Mesenchymal stem cell (in vitro differentiated cells and primary cell): ENCODE data around the gene VPS16.

Source experiments
- DNase-seq: peaks from one replicate; pipeline ENCODE4 v3.0.0-alpha.2; 2013
- H2AFZ ChIP-seq: one replicate; pipeline ENCODE4 v1.6.1; 2013; ENCODE audit warnings: low read depth, mild to moderate bottlenecking, control low read depth, inconsistent platforms, low read length, moderate library complexity
- H2AK5ac ChIP-seq: 2 replicates; pipeline ENCODE4 v1.6.1; 2013; ENCODE audit warnings: low read length, moderate library complexity, mild to moderate bottlenecking, inconsistent platforms; ENCODE audit not compliant: severe bottlenecking
- H2BK120ac ChIP-seq: one replicate; pipeline ENCODE4 v1.6.1; 2013; ENCODE audit warnings: low read depth, mild to moderate bottlenecking, inconsistent platforms, low read length, moderate library complexity
- H2BK12ac ChIP-seq, 2 experiments: one replicate each; pipeline ENCODE4 v1.6.1; 2013; ENCODE audit warnings: inconsistent platforms in 2 of 2, low read length in 2 of 2, mild to moderate bottlenecking in 2 of 2, moderate library complexity in 2 of 2, control low read depth in 1 of 2
- H2BK15ac ChIP-seq: one replicate; pipeline ENCODE4 v1.6.1; 2013; ENCODE audit warnings: mild to moderate bottlenecking, low read depth, inconsistent platforms; ENCODE audit not compliant: poor library complexity, severe bottlenecking
- H2BK5ac ChIP-seq: 2 replicates; pipeline ENCODE4 v1.6.1; 2013; ENCODE audit warnings: low read depth, mild to moderate bottlenecking, low read length, control low read depth, inconsistent platforms; ENCODE audit not compliant: poor library complexity, severe bottlenecking
- H3K14ac ChIP-seq, 2 experiments: one replicate each; pipeline ENCODE4 v1.6.1; 2013; ENCODE audit warnings: inconsistent platforms in 2 of 2, low read length in 2 of 2, control low read depth in 1 of 2, mild to moderate bottlenecking in 1 of 2, moderate library complexity in 1 of 2
- H3K18ac ChIP-seq, 2 experiments: one replicate each; pipeline ENCODE4 v1.6.1; 2013; ENCODE audit warnings: inconsistent platforms in 2 of 2, low read length in 2 of 2, control low read depth in 1 of 2, low read depth in 1 of 2, mild to moderate bottlenecking in 1 of 2
- H3K23ac ChIP-seq, 2 experiments: one replicate each; pipeline ENCODE4 v1.6.1; 2013; ENCODE audit warnings: inconsistent platforms in 2 of 2, low read length in 2 of 2, mild to moderate bottlenecking in 2 of 2, moderate library complexity in 2 of 2, control low read depth in 1 of 2
- H3K27ac ChIP-seq: 2 replicates; pipeline ENCODE4 v1.5.1; 2013; ENCODE audit warnings: mild to moderate bottlenecking, moderate library complexity, low read length, control low read depth, inconsistent platforms; ENCODE audit not compliant: poor library complexity, severe bottlenecking
- H3K27me3 ChIP-seq, 2 experiments: 2 replicates each; pipeline versions ENCODE4 v1.6.1 to v1.7.0; 2013; ENCODE audit warnings: low read length in 2 of 2, mild to moderate bottlenecking in 2 of 2, moderate library complexity in 2 of 2, control low read depth in 1 of 2, inconsistent platforms in 1 of 2; ENCODE audit not compliant: control insufficient read depth in 1 of 2, insufficient read depth in 1 of 2
- H3K36me3 ChIP-seq, 2 experiments: 2 replicates each; pipeline versions ENCODE4 v1.6.1 to v1.7.0; 2013; ENCODE audit warnings: low read length in 2 of 2, control low read depth in 1 of 2, inconsistent platforms in 1 of 2, low read depth in 1 of 2, mild to moderate bottlenecking in 1 of 2; ENCODE audit not compliant: insufficient read depth in 2 of 2, control insufficient read depth in 1 of 2
- H3K4ac ChIP-seq, 2 experiments: one replicate each; pipeline ENCODE4 v1.6.1; 2013; ENCODE audit warnings: inconsistent platforms in 2 of 2, low read length in 2 of 2, mild to moderate bottlenecking in 2 of 2, moderate library complexity in 2 of 2, control low read depth in 1 of 2, low read depth in 1 of 2
- H3K4me1 ChIP-seq: 2 replicates; pipeline ENCODE4 v1.6.1; 2013; ENCODE audit warnings: low read depth, low read length, control low read depth; ENCODE audit not compliant: control insufficient read depth, insufficient read depth
- H3K4me2 ChIP-seq: 2 replicates; pipeline ENCODE4 v1.6.1; 2013; ENCODE audit warnings: low read length, mild to moderate bottlenecking, inconsistent platforms; ENCODE audit not compliant: poor library complexity, severe bottlenecking
- H3K4me3 ChIP-seq, 2 experiments: 2 replicates each; pipeline versions ENCODE4 v1.5.1 to v1.7.0; 2013; ENCODE audit warnings: low read length in 2 of 2, mild to moderate bottlenecking in 2 of 2, control low read depth in 1 of 2, low read depth in 1 of 2; ENCODE audit not compliant: insufficient read depth in 1 of 2
- H3K79me1 ChIP-seq: replicated peaks from 2 replicates; pipeline ENCODE4 v1.6.1; 2013; ENCODE audit warnings: mild to moderate bottlenecking, control low read depth, low read length, inconsistent platforms; ENCODE audit not compliant: poor library complexity, severe bottlenecking
- H3K9ac ChIP-seq: 2 replicates; pipeline ENCODE4 v1.7.0; 2013; ENCODE audit warnings: mild to moderate bottlenecking, low read length, moderate library complexity
- H3K9me3 ChIP-seq: 2 replicates; pipeline ENCODE4 v1.7.0; 2013; ENCODE audit warnings: mild to moderate bottlenecking, low read length; ENCODE audit not compliant: control insufficient read depth
- H4K8ac ChIP-seq: one replicate; pipeline ENCODE4 v1.6.1; 2013; ENCODE audit warnings: inconsistent platforms, mild to moderate bottlenecking, low read length, moderate library complexity
- H4K91ac ChIP-seq: one replicate; pipeline ENCODE4 v1.6.1; 2013; ENCODE audit warnings: mild to moderate bottlenecking, low read length, inconsistent platforms
- WGBS: methylation state at CpG from one replicate; pipeline ENCODE4 v1.1.7; 2013; ENCODE audit warnings: mixed read lengths; 5-methylcytosine and 5-hydroxymethylcytosine counted together

VPS16 gene

DNA sequence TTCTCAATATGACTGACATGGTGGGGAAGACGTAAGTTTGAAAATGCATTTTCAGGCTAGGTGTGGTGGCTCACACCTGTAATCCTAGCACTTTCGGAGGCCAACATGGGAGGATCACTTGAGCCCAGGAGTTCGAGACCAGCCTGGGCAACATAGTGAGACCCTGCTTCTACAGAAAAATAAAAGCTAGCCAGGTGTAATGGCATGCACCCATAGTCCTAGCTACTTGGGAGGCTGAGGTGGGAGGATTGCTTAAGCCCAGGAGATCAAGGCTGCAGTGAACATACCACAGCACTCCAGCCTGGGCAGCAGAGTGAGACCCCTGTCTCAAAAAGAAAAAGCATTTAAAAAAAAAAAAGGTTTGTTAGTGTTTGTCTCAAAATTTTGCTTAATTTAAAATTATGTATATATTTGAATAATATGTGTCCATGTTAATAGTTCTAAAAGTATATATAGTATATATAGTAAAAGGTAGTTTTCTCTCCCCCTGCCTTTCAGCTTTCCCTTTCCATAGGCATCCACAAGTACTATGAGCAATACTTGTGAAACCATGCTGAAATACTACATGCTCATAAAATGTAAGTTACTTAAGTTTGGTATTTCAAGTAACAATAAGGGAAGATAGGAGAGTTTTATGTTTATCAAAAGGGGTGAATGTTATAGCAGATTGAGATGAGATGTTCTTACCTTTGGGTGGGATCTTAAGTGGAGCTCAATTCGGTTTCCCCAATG, 47.8 kb downstream of the VPS16 start:
- no peak overlapping the region for H2BK15ac ChIP-seq
- WGBS: 95% methylated on average over 3 of the region's 4 CpGs
- no peak overlapping the region for H2BK5ac ChIP-seq
- H3K27me3 ChIP-seq: no peaks in the 10 kb centered on the region
- H4K8ac ChIP-seq: no peak overlapping the region
- no peak overlapping the region for H3K4ac ChIP-seq
- no peak overlapping the region for H3K4me2 ChIP-seq
- H2BK120ac ChIP-seq: no peak overlapping the region
- no peaks in the 10 kb centered on the region for H3K4me1 ChIP-seq
- no peak overlapping the region for H3K27ac ChIP-seq
- peak overlapping the region in 1 of 2 experiments; percentile 42 for H3K23ac ChIP-seq
- H2AFZ ChIP-seq: no peak overlapping the region
- H3K14ac ChIP-seq: no peak overlapping the region
- H2AK5ac ChIP-seq: no peak overlapping the region
- no peaks in the 10 kb centered on the region for H3K9me3 ChIP-seq
- peaks cover 15% of the 10 kb centered on the region for H3K79me1 ChIP-seq
- no peak overlapping the region for H4K91ac ChIP-seq
- H3K4me3 ChIP-seq: no peak overlapping the region
- H3K36me3 ChIP-seq: no peaks in the 10 kb centered on the region
- peak; percentile 27 for DNase-seq
- no peak overlapping the region for H3K9ac ChIP-seq
- no peak overlapping the region for H2BK12ac ChIP-seq
- no peak overlapping the region for H3K18ac ChIP-seq

DNA sequence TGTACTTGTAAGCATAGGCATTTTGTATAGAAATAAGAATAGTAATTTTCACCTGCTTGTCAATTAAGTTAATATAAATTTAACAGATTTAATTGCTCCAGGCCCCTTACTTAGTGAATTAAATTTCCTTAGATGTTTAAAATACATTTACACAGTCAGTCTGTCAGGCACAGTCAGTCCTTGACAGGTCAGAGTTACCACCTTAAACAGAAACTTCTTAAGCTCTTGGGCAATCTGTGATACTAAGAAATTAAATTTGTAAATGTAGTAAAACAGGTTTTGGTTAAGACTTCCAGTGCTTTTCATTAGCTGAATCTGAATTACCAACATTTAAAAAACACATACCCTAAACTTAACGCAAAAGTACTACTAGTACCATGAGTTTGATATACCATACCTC, 48.7 kb downstream of the VPS16 start:
- Histone ChIP-seq H3K27me3 (no peaks in the 10 kb centered on the region), H4K91ac (no peak overlapping the region), H2BK120ac (no peak overlapping the region), H2BK5ac (no peak overlapping the region), H3K9ac (no peak overlapping the region), H3K14ac (no peak overlapping the region), H3K4ac (no peak overlapping the region), H3K27ac (no peak overlapping the region), H3K9me3 (no peaks in the 10 kb centered on the region), H3K36me3 (no peaks in the 10 kb centered on the region), H4K8ac (no peak overlapping the region), H3K23ac (no peak overlapping the region), H3K4me1 (no peaks in the 10 kb centered on the region), H2BK15ac (no peak overlapping the region), H3K18ac (no peak overlapping the region), H3K4me2 (no peak overlapping the region), H3K4me3 (no peak overlapping the region), H2BK12ac (no peak overlapping the region), H2AFZ (no peak overlapping the region), H2AK5ac (no peak overlapping the region), H3K79me1 (peaks cover 16% of the 10 kb centered on the region)
- no peak for DNase-seq
- WGBS: 100% methylated on average over 1 of the region's 1 CpG

DNA sequence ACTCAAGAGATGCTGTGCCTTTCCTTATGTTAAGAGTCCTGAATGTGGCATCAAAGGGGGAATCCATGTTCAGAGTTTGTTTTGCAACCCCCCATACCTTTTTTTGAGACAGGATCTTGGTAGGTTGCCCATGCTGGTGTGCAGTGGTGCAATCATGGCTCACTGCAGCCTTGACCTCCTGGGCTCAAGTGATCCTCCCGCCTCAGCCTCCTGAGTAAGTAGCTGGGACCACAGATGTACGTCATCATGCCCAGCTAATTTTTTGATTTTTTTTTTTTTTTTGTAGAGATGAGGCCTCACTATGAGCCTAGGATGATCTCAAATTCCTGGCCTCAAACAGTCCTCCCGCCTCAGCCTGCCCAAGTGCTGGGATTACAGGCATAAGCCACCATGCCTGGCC, 49.3 kb downstream of the VPS16 start:
- Histone ChIP-seq H2BK12ac (no peak overlapping the region), H2BK15ac (no peak overlapping the region), H4K91ac (no peak overlapping the region), H3K9ac (no peak overlapping the region), H3K23ac (no peak overlapping the region), H3K9me3 (no peaks in the 10 kb centered on the region), H3K4me1 (no peaks in the 10 kb centered on the region), H3K14ac (no peak overlapping the region), H3K4me3 (no peak overlapping the region), H3K79me1 (peaks cover 18% of the 10 kb centered on the region), H2BK5ac (no peak overlapping the region), H3K4me2 (no peak overlapping the region), H3K4ac (no peak overlapping the region), H3K27me3 (no peaks in the 10 kb centered on the region), H3K36me3 (no peaks in the 10 kb centered on the region), H3K27ac (no peak overlapping the region), H3K18ac (no peak overlapping the region), H2BK120ac (no peak overlapping the region), H4K8ac (no peak overlapping the region), H2AFZ (no peak overlapping the region), H2AK5ac (no peak overlapping the region)
- 100% methylated on average over 1 of the region's 3 CpGs for WGBS
- no peak for DNase-seq

DNA sequence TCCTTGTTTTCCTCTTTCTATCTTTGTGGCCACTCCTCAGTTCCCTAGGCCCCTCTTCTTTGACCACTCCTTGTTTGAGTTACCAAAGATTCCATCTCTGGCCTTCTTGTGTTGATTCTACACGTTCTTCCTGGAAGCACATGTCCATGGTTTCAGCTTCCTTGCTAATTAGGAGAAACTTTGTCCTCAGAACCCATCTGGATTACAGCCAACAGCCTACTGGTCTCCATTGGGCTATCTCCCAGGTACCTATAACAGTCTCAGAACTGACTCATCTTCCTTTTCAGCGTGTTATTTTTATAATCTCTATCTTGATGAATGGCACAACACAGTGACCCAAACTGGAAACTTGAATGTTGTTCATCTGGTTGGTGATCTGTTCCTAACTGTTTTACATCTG, 50.2 kb downstream of the VPS16 start:
- WGBS: 34% methylated on average over 2 of the region's 2 CpGs
- DNase-seq: peak; percentile 33
- H3K9ac ChIP-seq: no peak overlapping the region
- peaks cover 18% of the 10 kb centered on the region for H3K79me1 ChIP-seq
- no peak overlapping the region for H4K91ac ChIP-seq
- no peak overlapping the region for H3K14ac ChIP-seq
- H2BK15ac ChIP-seq: no peak overlapping the region
- H3K4me3 ChIP-seq: no peak overlapping the region
- H3K4me2 ChIP-seq: no peak overlapping the region
- H3K4me1 ChIP-seq: no peaks in the 10 kb centered on the region
- H3K36me3 ChIP-seq: no peaks in the 10 kb centered on the region
- no peaks in the 10 kb centered on the region for H3K9me3 ChIP-seq
- peak overlapping the region; percentile 51 for H2AK5ac ChIP-seq
- H3K18ac ChIP-seq: no peak overlapping the region
- H3K4ac ChIP-seq: no peak overlapping the region
- H3K23ac ChIP-seq: no peak overlapping the region
- H2BK120ac ChIP-seq: no peak overlapping the region
- H3K27me3 ChIP-seq: no peaks in the 10 kb centered on the region
- H3K27ac ChIP-seq: no peak overlapping the region
- no peak overlapping the region for H2BK5ac ChIP-seq
- no peak overlapping the region for H2BK12ac ChIP-seq
- H2AFZ ChIP-seq: no peak overlapping the region
- no peak overlapping the region for H4K8ac ChIP-seq
